ENCODE data around the gene NUDT4. TPM values are rescaled to one million over a fixed set of nuclear protein-coding genes. Genes with fewer than 3 reads are reported as not detected.
"Not testable (repeated sequence)": the region's sequence is repeated elsewhere in the genome, so short reads cannot be mapped to it uniquely, and the experiment has no call there.

Gene NUDT4
- total RNA-seq, 2 experiments from 2014 or later, result 56.3 to 61.0 TPM

DNA sequence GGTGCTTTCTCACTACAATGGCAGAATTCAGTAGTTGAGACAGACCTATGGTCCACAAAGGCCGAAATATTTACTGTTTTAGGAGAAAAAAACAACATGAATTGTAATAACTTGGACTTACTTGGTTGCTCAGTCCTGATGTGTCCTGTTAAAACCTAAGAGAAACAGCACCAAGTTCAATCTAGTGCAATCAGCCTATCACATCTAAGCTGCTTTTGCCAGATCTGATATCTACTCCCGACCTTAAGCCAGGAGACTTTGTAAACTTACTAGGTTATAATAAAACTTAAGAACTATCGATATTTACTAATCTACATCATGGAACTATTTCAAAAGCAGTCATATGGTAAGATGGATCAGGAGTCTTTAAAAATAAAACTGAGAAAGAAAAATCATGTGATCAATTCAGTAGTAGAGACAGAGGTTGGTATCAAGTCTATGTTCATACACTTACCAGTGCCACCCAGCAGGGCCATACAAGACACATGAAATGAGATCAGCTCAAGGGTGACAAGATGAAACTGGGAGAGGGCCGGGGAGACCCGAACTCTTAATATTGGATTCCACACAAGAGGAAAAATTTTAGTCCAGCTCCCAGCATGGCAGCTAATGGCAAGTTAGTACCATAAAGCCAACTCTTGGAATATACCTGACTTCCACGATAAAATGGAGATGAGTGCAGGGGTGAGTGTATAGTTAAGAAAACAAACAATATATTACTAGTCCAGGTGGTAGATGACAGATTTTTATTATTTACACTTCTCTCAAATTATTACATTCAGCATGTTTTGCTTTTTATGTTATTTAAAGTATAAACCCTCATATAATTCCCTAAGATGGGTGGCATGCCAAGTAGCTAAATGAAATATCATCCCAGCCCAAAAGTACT lies 27.5 kb downstream of the NUDT4 start:
- DNase-seq (no peak), ATAC-seq (no peak)
- CTCF ChIA-PET, result interaction anchor here (0.8 to 4.0 kb wide), 8 partner anchors 9 to 697 kb away, joined by 3 to 31 read pairs (median 5); no protein-coding TSS in a partner anchor
- no peaks in the 10 kb centered on the region for H3K27me3 Mint-ChIP-seq (ENCODE audit: low read depth)
- POLR2A ChIA-PET, result no interaction called here
- peaks cover 59% of the 10 kb centered on the region for H3K36me3 Mint-ChIP-seq (ENCODE audit: low read depth)
- no peak overlapping the region for H3K27ac Mint-ChIP-seq
- no peaks in the 10 kb centered on the region for H3K9me3 Mint-ChIP-seq (ENCODE audit: insufficient read depth)
- H3K4me1 Mint-ChIP-seq (ENCODE audit: low read depth), result peaks cover 6% of the 10 kb centered on the region
- no peak overlapping the region for H3K4me3 Mint-ChIP-seq

DNA sequence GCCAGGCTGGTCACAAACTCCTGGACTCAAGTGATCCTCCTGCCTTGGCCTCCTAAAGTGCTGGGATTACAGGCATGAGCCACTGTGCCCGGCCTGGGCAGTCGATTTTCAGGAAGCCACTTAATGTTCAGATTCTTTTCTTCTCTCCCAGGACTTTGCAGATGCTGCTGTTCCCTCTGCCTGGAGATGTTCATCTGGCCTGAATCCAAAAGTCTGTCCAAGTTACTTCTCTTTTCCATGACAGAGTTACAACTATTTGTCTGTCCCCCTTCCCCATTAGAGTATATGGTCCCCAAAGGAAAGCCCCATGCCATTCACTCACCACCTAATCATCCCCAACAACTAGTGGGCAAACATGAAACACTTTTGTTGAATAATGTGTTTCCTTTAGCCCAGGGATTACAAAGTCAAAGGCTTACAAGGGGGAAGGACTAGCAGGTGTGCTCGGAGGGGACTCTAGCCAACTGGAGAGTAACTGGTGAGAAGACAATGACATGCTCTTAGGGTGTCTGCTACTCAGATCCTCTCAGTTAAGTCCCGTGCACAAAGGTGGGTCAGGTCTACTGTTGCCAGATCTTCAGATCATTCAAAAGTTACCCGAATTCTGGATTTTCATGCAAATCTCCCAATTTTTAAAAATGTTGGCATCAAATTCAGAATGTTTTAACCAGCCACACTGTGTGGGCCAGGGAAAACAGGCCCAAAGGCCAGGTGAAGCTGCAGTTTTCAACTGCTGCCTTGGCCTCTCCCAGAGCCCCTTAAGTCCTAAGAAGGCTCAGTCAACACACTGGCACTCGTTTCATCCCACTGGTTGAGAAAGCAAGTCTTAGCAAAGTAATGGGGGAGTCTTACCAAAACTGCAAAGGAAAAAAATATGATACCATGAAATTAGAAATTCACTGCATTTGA lies 29.6 kb downstream of the NUDT4 start:
- Mint-ChIP-seq H3K27me3 (ENCODE audit: low read depth) (no peaks in the 10 kb centered on the region), H3K9me3 (ENCODE audit: insufficient read depth) (no peaks in the 10 kb centered on the region), H3K4me1 (ENCODE audit: low read depth) (peaks cover 15% of the 10 kb centered on the region), H3K27ac (peak overlapping the region; percentile 56), H3K36me3 (ENCODE audit: low read depth) (peaks cover 75% of the 10 kb centered on the region), H3K4me3 (no peak overlapping the region)
- ChIA-PET POLR2A (no interaction called here), CTCF (interaction anchor here (0.8 to 4.7 kb wide), 5 partner anchors 10 to 420 kb away, joined by 3 to 43 read pairs (median 8); no protein-coding TSS in a partner anchor)
- DNase-seq (no peak), ATAC-seq (no peak)

DNA sequence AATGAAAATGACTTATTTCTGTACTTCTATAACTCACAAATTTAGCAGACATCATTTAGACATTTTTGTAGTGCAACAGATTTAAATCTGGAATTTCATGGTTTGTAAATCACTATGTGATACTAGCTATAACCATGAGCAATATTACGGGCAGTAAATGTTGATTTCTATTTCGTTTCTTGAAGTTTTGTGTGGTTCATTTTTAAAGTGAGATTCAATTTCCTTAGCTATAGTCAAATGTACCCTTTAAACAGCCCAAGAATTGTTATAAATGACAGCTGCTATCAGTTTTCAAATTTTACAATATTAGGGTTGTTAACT lies 30.2 kb downstream of the NUDT4 start:
- ChIA-PET CTCF (interaction anchor here (0.8 to 4.7 kb wide), 5 partner anchors 11 to 420 kb away, joined by 3 to 43 read pairs (median 8); no protein-coding TSS in a partner anchor), POLR2A (no interaction called here)
- DNase-seq, result no peak
- Mint-ChIP-seq H3K9me3 (ENCODE audit: insufficient read depth) (no peaks in the 10 kb centered on the region), H3K36me3 (ENCODE audit: low read depth) (peaks cover 70% of the 10 kb centered on the region), H3K4me3 (no peak overlapping the region), H3K27ac (no peak overlapping the region), H3K4me1 (ENCODE audit: low read depth) (peaks cover 19% of the 10 kb centered on the region), H3K27me3 (ENCODE audit: low read depth) (no peaks in the 10 kb centered on the region)
- ATAC-seq, result no peak

DNA sequence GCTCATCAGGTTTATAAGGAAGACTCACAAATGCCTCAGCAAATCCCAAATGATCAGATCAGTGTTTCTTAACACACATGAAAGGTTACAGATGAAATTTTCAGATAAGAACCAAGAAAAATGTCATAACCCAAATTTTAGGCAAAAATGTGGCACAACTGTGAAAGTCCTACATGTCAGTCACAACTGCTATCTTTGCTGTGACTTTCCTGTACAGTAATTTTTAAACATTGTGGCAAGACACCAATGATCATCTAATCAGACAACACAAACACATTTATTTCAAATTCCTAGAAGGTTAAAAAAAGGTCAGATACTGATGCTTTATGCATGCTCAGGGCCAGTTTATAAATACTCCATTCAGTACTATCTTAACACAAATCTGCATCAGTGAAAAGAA lies 31.1 kb downstream of the NUDT4 start:
- peak overlapping the region; percentile 48 for H3K27ac Mint-ChIP-seq
- peaks cover 72% of the 10 kb centered on the region for H3K36me3 Mint-ChIP-seq (ENCODE audit: low read depth)
- H3K4me1 Mint-ChIP-seq (ENCODE audit: low read depth), result peaks cover 26% of the 10 kb centered on the region
- no peaks in the 10 kb centered on the region for H3K9me3 Mint-ChIP-seq (ENCODE audit: insufficient read depth)
- ATAC-seq (no peak), DNase-seq (no peak)
- ChIA-PET POLR2A (interaction anchor here (0.7 kb wide), 1 partner anchor 693 kb away, joined by 3 read pairs; no protein-coding TSS in a partner anchor), CTCF (interaction anchor here (1.9 to 4.7 kb wide), 3 partner anchors 11 to 421 kb away, joined by 8 to 43 read pairs (median 10); no protein-coding TSS in a partner anchor)
- no peak overlapping the region for H3K4me3 Mint-ChIP-seq
- no peaks in the 10 kb centered on the region for H3K27me3 Mint-ChIP-seq (ENCODE audit: low read depth)

DNA sequence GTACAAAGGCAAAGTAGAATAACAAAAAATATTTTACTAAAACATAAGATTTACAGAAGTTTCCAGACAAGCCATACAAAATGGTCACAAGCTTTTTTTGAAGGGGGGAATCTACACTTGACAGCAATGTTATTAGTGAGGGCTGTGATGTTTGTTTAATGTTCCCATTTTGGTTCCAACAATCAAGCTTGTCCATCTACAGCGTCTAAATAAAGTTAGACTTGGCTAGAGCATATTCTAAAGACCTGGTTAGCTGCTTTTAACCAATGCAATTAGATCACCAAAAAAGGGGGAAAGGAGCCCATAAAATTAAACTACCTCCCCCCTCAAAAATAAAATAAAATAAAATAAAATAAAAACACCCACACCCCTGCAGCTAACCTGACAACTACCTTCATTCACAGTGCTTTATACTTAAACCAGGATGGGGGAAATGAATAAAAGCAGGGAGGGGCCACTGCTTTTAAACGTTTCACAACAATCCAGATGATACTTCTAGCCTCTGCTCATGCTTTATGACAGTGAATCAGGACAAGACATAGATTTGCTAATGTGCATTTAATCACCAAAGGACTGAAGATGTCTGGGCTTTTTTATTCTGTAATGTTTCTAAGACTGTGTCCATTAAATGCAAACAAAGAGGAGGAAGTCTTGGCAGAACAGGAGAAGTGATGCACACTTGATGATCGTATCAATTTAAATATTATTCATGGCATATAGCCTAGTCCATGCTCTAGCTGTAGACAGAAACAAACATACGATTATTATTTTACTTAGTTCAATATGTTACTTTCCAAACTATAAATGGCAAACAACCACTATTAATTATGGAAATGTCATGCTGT lies 31.8 kb downstream of the NUDT4 start:
- H3K4me3 Mint-ChIP-seq; ATAC-seq; H3K27me3 Mint-ChIP-seq (ENCODE audit: low read depth); DNase-seq; H3K9me3 Mint-ChIP-seq (ENCODE audit: insufficient read depth): not testable (repeated sequence)
- CTCF ChIA-PET, result interaction anchor here (1.9 to 4.7 kb wide), 3 partner anchors 11 to 422 kb away, joined by 8 to 43 read pairs (median 10); no protein-coding TSS in a partner anchor
- Mint-ChIP-seq H3K4me1 (ENCODE audit: low read depth) (peaks cover 29% of the 10 kb centered on the region), H3K27ac (peak overlapping the region; percentile 48), H3K36me3 (ENCODE audit: low read depth) (peaks cover 68% of the 10 kb centered on the region)
- POLR2A ChIA-PET, result interaction anchor here (0.6 to 0.7 kb wide), 2 partner anchors 302 to 693 kb away, joined by 3 read pairs; no protein-coding TSS in a partner anchor

DNA sequence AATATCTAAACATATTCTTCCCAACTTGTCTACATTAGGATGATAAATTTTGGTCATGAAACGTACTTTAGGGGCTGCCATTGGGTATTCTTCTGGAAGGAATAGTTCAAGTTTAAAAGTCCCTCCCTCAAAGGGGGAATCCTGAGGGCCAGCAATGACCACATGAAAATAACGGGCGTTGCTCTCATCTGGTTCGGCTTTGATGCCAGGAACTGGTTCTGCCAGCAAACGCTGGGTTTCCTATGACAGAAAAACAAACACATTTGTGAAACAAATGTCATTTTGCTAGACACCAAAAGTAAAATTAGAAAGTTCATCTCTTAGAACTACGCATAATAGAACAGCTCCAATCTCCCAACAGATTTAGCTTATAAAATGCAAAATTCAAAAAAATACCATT lies 33.3 kb downstream of the NUDT4 start:
- Mint-ChIP-seq H3K27ac (peak overlapping the region; percentile 45), H3K4me1 (ENCODE audit: low read depth) (peaks cover 43% of the 10 kb centered on the region), H3K36me3 (ENCODE audit: low read depth) (peaks cover 69% of the 10 kb centered on the region)
- H3K27me3 Mint-ChIP-seq (ENCODE audit: low read depth); POLR2A ChIA-PET; H3K9me3 Mint-ChIP-seq (ENCODE audit: insufficient read depth); DNase-seq; ATAC-seq; H3K4me3 Mint-ChIP-seq: not testable (repeated sequence)
- CTCF ChIA-PET, result interaction anchor here (0.7 to 4.7 kb wide), 9 partner anchors 9 to 626 kb away, joined by 3 to 43 read pairs (median 4); no protein-coding TSS in a partner anchor

DNA sequence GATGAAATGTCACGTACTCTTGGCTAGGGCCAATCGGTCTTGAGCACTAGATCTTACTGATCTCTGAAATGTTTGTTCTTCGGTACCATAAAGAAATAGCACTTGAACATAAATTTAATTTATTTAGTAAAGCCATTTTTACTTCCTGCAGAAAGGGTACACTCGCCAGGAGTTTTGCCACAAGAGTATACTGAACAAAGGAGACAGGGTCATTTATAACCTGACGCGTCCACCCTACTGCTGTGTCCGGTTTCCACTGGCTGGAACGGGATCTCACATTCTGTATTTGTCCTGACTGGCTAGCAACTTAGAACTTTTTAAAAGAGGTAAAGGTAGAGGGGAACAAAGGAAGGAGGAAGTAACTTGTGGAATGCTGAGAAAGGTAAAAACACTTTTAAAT lies 34.7 kb downstream of the NUDT4 start:
- CTCF ChIA-PET, result interaction anchor here (1.1 to 4.1 kb wide), 2 partner anchors 15 to 425 kb away, joined by 3 to 25 read pairs; no protein-coding TSS in a partner anchor
- DNase-seq; POLR2A ChIA-PET; ATAC-seq; H3K9me3 Mint-ChIP-seq (ENCODE audit: insufficient read depth); H3K27me3 Mint-ChIP-seq (ENCODE audit: low read depth); H3K4me3 Mint-ChIP-seq: not testable (repeated sequence)
- Mint-ChIP-seq H3K36me3 (ENCODE audit: low read depth) (peaks cover 59% of the 10 kb centered on the region), H3K4me1 (ENCODE audit: low read depth) (peaks cover 56% of the 10 kb centered on the region), H3K27ac (peak overlapping the region; percentile 15)

DNA sequence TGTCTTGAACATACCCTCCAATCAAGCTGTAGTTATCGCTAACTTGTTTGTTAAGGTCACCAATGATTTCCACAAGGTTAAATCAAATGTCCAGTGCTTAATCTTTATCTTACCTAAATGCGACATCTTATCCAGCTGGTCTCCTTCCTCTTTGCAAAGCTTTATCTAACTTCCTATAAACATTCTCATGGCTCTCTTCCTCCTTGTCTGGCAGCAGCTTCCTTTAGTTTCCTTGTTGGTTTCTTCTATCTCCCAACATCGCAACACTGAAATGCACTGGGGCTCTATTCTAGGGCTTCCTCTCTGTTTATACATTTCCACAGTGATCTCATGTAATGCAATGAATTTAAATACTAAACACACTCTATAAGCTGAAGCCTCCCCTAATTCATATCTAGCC lies 35.3 kb downstream of the NUDT4 start:
- ATAC-seq (no peak), DNase-seq (no peak)
- H3K27me3 Mint-ChIP-seq (ENCODE audit: low read depth), result no peaks in the 10 kb centered on the region
- H3K36me3 Mint-ChIP-seq (ENCODE audit: low read depth), result peaks cover 54% of the 10 kb centered on the region
- ChIA-PET CTCF (interaction anchor here (1.1 to 4.1 kb wide), 2 partner anchors 16 to 426 kb away, joined by 3 to 25 read pairs; no protein-coding TSS in a partner anchor), POLR2A (no interaction called here)
- H3K9me3 Mint-ChIP-seq (ENCODE audit: insufficient read depth), result no peaks in the 10 kb centered on the region
- no peak overlapping the region for H3K4me3 Mint-ChIP-seq
- H3K4me1 Mint-ChIP-seq (ENCODE audit: low read depth), result peaks cover 59% of the 10 kb centered on the region
- H3K27ac Mint-ChIP-seq, result no peak overlapping the region

DNA sequence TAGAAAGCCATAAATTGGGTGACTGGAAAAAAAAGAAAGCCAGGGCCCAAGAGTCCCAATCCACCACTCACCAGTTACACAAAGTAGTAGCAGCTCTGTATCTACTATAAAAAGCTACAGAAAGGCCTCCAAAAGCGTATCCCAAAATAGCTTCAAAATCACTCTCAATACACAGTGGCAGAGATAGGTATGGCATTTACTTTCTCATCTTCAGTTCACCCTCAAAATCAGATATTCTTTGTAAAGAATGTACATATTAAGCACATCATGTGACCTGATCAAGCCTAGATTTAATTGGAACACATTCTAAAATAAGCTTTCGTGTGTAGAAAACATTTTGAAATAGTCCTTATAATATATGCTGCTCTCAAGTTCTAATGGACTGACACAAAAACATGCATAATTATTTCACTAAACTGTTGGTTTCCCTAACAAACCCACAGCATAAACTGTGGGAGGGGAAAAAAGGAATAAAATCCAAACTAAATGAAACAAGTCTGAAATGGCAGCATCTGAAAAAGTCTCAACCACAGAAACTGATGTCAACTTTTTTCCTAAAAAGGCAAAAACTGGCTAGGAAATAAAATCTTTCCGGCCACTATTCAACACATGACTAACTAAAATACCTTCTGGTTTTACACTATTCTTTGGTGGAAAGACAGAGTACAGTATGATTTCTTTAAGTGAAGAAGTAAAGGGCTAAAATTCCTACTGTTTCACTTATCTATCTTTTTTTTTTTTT lies 38.2 kb downstream of the NUDT4 start:
- no peaks in the 10 kb centered on the region for H3K9me3 Mint-ChIP-seq (ENCODE audit: insufficient read depth)
- H3K4me1 Mint-ChIP-seq (ENCODE audit: low read depth), result peaks cover 74% of the 10 kb centered on the region
- H3K36me3 Mint-ChIP-seq (ENCODE audit: low read depth), result peaks cover 31% of the 10 kb centered on the region
- DNase-seq (no peak), ATAC-seq (peak; percentile 37)
- H3K27me3 Mint-ChIP-seq (ENCODE audit: low read depth), result no peaks in the 10 kb centered on the region
- H3K4me3 Mint-ChIP-seq, result peak overlapping the region; percentile 37
- CTCF ChIA-PET, result interaction anchor here (1.0 to 4.1 kb wide), 10 partner anchors 10 to 686 kb away, joined by 3 to 25 read pairs (median 6); no protein-coding TSS in a partner anchor
- POLR2A ChIA-PET, result interaction anchor here (0.6 to 1.4 kb wide), 2 partner anchors 52 to 267 kb away, joined by 3 read pairs; no protein-coding TSS in a partner anchor
- peak overlapping the region; percentile 70 for H3K27ac Mint-ChIP-seq

DNA sequence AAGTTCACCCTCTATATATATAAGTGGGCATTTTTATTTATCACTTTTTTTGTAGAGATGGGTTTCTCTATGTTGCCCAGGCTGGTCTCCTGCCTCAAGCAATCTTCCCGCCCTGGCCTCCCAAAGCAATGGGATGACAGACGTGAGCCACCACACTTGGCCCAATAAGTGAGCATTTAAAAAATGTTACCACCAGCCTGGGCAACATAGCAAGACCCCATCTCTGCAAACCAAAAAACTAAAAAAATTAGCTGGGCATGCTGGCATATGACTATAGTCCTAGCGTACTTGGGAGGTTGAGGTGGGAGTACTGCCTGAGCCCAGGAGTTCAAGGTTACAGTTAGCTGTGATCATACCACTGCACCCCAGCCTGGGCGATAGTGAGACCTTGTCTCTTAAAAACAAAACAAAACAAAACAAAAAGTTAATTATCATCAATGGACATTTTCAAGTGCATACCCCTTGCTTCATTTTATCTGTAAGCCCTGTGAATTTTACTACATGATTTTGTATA lies 40.3 kb downstream of the NUDT4 start:
- CTCF ChIA-PET, result interaction anchor here (0.8 to 3.1 kb wide), 5 partner anchors 21 to 684 kb away, joined by 3 to 26 read pairs (median 3); no protein-coding TSS in a partner anchor
- H3K27ac Mint-ChIP-seq, result no peak overlapping the region
- no peak overlapping the region for H3K4me3 Mint-ChIP-seq
- H3K4me1 Mint-ChIP-seq (ENCODE audit: low read depth), result peaks cover 74% of the 10 kb centered on the region
- no peaks in the 10 kb centered on the region for H3K9me3 Mint-ChIP-seq (ENCODE audit: insufficient read depth)
- peaks cover 22% of the 10 kb centered on the region for H3K36me3 Mint-ChIP-seq (ENCODE audit: low read depth)
- DNase-seq (no peak), ATAC-seq (no peak)
- H3K27me3 Mint-ChIP-seq (ENCODE audit: low read depth), result no peaks in the 10 kb centered on the region
- POLR2A ChIA-PET, result interaction anchor here (0.6 to 1.4 kb wide), 2 partner anchors 23 to 519 kb away, joined by 3 to 5 read pairs; partner anchors contain the start of gene UBE2N

Measured in activated CD8-positive, alpha-beta T cell treated with anti-CD3 and anti-CD28 coated beads, Interleukin-2, amount 10 ng/mL, durations not matched to agents 7 days and 5 days (primary cell).